Measurements from ENCODE around the gene ZNF543. TPM values are rescaled to one million over a fixed set of nuclear protein-coding genes. Genes with fewer than 3 reads are reported as not detected.

The ZNF543 gene
- total and polyA plus RNA-seq, 2 of the 13 experiments (the other 11 are each of a cell fraction or from before 2014, with no cell fraction given) = 2.1 to 8.9 TPM

GRCh38 chr19:57280165-57280961 lies 39.9 kb upstream of the ZNF543 start, which contains the start of gene ZNF460 (continued):
- peak; percentile 97; the same call in 1 of the 2 replicates for TF ChIP-seq ZZZ3 (CRISPR knock-in tag; IDR thresholded peaks at IDR 0.05; ENCODE audit: borderline replicate concordance)
- TF ChIP-seq SATB2 (CRISPR knock-in tag; IDR thresholded peaks at IDR 0.05) = no peak
- TF ChIP-seq SP4 (CRISPR knock-in tag; IDR thresholded peaks at IDR 0.05) = peak; percentile 72
- TF ChIP-seq ZNF331 (CRISPR knock-in tag; IDR thresholded peaks at IDR 0.05) = no peak; the same call in 1 of the 2 replicates
- TF ChIP-seq ZNF354B (CRISPR knock-in tag; IDR thresholded peaks at IDR 0.05) = no peak
- TF ChIP-seq PLRG1 (conservative IDR thresholded peaks at IDR 0.05) = no peak
- TF ChIP-seq ZNF296 (CRISPR knock-in tag; conservative IDR thresholded peaks at IDR 0.05) = no peak
- TF ChIP-seq, protein P1, sequence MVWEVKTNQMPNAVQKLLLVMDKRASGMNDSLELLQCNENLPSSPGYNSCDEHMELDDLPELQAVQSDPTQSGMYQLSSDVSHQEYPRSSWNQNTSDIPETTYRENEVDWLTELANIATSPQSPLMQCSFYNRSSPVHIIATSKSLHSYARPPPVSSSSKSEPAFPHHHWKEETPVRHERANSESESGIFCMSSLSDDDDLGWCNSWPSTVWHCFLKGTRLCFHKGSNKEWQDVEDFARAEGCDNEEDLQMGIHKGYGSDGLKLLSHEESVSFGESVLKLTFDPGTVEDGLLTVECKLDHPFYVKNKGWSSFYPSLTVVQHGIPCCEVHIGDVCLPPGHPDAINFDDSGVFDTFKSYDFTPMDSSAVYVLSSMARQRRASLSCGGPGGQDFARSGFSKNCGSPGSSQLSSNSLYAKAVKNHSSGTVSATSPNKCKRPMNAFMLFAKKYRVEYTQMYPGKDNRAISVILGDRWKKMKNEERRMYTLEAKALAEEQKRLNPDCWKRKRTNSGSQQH (CRISPR knock-in tag; IDR thresholded peaks at IDR 0.05; ENCODE audit: low read depth) = peak; percentile 77
- TF ChIP-seq WIZ (CRISPR knock-in tag; IDR thresholded peaks at IDR 0.05) = no peak
- peak; percentile 30; the same call in 1 of the 2 replicates for TF ChIP-seq ZMAT3 (CRISPR knock-in tag; conservative IDR thresholded peaks at IDR 0.05)
- TF ChIP-seq, protein P2, sequence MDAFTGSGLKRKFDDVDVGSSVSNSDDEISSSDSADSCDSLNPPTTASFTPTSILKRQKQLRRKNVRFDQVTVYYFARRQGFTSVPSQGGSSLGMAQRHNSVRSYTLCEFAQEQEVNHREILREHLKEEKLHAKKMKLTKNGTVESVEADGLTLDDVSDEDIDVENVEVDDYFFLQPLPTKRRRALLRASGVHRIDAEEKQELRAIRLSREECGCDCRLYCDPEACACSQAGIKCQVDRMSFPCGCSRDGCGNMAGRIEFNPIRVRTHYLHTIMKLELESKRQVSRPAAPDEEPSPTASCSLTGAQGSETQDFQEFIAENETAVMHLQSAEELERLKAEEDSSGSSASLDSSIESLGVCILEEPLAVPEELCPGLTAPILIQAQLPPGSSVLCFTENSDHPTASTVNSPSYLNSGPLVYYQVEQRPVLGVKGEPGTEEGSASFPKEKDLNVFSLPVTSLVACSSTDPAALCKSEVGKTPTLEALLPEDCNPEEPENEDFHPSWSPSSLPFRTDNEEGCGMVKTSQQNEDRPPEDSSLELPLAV (CRISPR knock-in tag; conservative IDR thresholded peaks at IDR 0.05; ENCODE audit: low read depth) = no peak
- peak; percentile 49; the same call in 1 of the 2 replicates for TF ChIP-seq ZFP36L2 (CRISPR knock-in tag; IDR thresholded peaks at IDR 0.05)
- no peak for TF ChIP-seq FOXM1 (CRISPR knock-in tag; IDR thresholded peaks at IDR 0.05)
- peak; percentile 46; the same call in 1 of the 2 replicates for TF ChIP-seq HES4 (CRISPR knock-in tag; IDR thresholded peaks at IDR 0.05; ENCODE audit: borderline replicate concordance)
- TF ChIP-seq ZNF691 (CRISPR knock-in tag; IDR thresholded peaks at IDR 0.05; ENCODE audit: borderline replicate concordance, low read depth) = peak; percentile 18; the same call in 1 of the 2 replicates
- TF ChIP-seq ZNF704 (CRISPR knock-in tag; IDR thresholded peaks at IDR 0.05; ENCODE audit: borderline replicate concordance) = 0 out of 2 replicates have a peak, but pooled peaks have one; percentile 25
- TF ChIP-seq ATAD3A (CRISPR knock-in tag; IDR thresholded peaks at IDR 0.05) = no peak
- no peak for TF ChIP-seq ZKSCAN8 (CRISPR knock-in tag; IDR thresholded peaks at IDR 0.05; ENCODE audit: borderline replicate concordance)
- 0 out of 2 replicates have a peak, but pooled peaks have one; percentile 34 for TF ChIP-seq HOXD1 (CRISPR knock-in tag; IDR thresholded peaks at IDR 0.05)
- TF ChIP-seq REPIN1 (CRISPR knock-in tag; IDR thresholded peaks at IDR 0.05; ENCODE audit: borderline replicate concordance, low read depth) = no peak; the same call in 1 of the 2 replicates
- TF ChIP-seq FOXA3 (CRISPR knock-in tag; IDR thresholded peaks at IDR 0.05) = peak; percentile 58; the same call in 1 of the 2 replicates
- TF ChIP-seq NFATC3 (CRISPR knock-in tag; IDR thresholded peaks at IDR 0.05) = no peak
- TF ChIP-seq CHCHD3 (CRISPR knock-in tag; IDR thresholded peaks at IDR 0.05) = 0 out of 2 replicates have a peak, but pooled peaks have one; percentile 44
